Peyer's patch (tissue), 4 donors: ENCODE measurements around the gene CREB3L2.

Experiments
- POLR2A ChIP-seq, 2 donors: fragments of 450-650 bp; IDR thresholded peaks; one replicate each; pipeline ENCODE4 v1.5.1; 2017; ENCODE audit warnings: antibody characterized with exemption in 2 of 2, mild to moderate bottlenecking in 2 of 2, moderate library complexity in 2 of 2
- TF ChIP-seq, protein P1 (sequence below), 6 experiments: fragments of 450-650 bp in 4 of 6; fragments of 200-600 bp in 2 of 6; sonication (generic) in 1 of 6; IDR thresholded peaks; one replicate each; pipeline ENCODE4 v1.5.1; 2017 to 2019; ENCODE audit warnings: antibody characterized with exemption in 6 of 6, mild to moderate bottlenecking in 3 of 6, moderate library complexity in 1 of 6

- TF ChIP-seq, protein P1, sequence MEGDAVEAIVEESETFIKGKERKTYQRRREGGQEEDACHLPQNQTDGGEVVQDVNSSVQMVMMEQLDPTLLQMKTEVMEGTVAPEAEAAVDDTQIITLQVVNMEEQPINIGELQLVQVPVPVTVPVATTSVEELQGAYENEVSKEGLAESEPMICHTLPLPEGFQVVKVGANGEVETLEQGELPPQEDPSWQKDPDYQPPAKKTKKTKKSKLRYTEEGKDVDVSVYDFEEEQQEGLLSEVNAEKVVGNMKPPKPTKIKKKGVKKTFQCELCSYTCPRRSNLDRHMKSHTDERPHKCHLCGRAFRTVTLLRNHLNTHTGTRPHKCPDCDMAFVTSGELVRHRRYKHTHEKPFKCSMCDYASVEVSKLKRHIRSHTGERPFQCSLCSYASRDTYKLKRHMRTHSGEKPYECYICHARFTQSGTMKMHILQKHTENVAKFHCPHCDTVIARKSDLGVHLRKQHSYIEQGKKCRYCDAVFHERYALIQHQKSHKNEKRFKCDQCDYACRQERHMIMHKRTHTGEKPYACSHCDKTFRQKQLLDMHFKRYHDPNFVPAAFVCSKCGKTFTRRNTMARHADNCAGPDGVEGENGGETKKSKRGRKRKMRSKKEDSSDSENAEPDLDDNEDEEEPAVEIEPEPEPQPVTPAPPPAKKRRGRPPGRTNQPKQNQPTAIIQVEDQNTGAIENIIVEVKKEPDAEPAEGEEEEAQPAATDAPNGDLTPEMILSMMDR (IDR thresholded peaks at IDR 0.05) = no peak
- no peak for TF ChIP-seq POLR2A (IDR thresholded peaks at IDR 0.05)
Observed at GRCh38 chr7:137962875-137963507, 38.9 kb downstream of the CREB3L2 start.
